DOHH2 (cell line): ENCODE measurements around the gene PHF21B.

Experiments used
- EZH2phosphoT487 ChIP-seq: fragments of 200-600 bp; sonication (generic); IDR thresholded peaks from 2 replicates; pipeline ENCODE4 v1.6.1; 2017; ENCODE audit warnings: borderline replicate concordance, mild to moderate bottlenecking, antibody characterized with exemption, low read length, moderate library complexity, mixed read lengths
- TF ChIP-seq, protein P1 (sequence below): fragments of 200-600 bp; sonication (generic); IDR thresholded peaks from one replicate; pipeline ENCODE4 v1.5.1; 2014; ENCODE audit warnings: antibody characterized with exemption, mild to moderate bottlenecking, low read depth, low read length; ENCODE audit not compliant: poor library complexity, severe bottlenecking

GRCh38 chr22:45031629-45032403 lies 22.0 kb upstream of the PHF21B start:
- TF ChIP-seq, protein P1, sequence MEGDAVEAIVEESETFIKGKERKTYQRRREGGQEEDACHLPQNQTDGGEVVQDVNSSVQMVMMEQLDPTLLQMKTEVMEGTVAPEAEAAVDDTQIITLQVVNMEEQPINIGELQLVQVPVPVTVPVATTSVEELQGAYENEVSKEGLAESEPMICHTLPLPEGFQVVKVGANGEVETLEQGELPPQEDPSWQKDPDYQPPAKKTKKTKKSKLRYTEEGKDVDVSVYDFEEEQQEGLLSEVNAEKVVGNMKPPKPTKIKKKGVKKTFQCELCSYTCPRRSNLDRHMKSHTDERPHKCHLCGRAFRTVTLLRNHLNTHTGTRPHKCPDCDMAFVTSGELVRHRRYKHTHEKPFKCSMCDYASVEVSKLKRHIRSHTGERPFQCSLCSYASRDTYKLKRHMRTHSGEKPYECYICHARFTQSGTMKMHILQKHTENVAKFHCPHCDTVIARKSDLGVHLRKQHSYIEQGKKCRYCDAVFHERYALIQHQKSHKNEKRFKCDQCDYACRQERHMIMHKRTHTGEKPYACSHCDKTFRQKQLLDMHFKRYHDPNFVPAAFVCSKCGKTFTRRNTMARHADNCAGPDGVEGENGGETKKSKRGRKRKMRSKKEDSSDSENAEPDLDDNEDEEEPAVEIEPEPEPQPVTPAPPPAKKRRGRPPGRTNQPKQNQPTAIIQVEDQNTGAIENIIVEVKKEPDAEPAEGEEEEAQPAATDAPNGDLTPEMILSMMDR: no peak
- no peak for TF ChIP-seq EZH2phosphoT487
